Karpas-422 (cell line): ENCODE measurements around the gene CFAP57. TPM values are rescaled to one million over a fixed set of nuclear protein-coding genes. Genes with fewer than 3 reads are reported as not detected.

Experiments
- DNase-seq: peaks from one replicate; pipeline ENCODE4 v3.0.0-alpha.2; 2015
- H2AFZ ChIP-seq: fragments of 200-600 bp; sonication (generic); 2 replicates; pipeline ENCODE4 v1.6.1; 2014; ENCODE audit warnings: antibody characterized with exemption, low read length, mixed read lengths
- H3K27ac ChIP-seq: fragments of 200-600 bp; sonication (generic); 2 replicates; pipeline ENCODE4 v1.5.1; 2014; ENCODE audit warnings: mild to moderate bottlenecking, low read length, moderate library complexity
- H3K27me3 ChIP-seq: fragments of 200-600 bp; sonication (generic); 2 replicates; pipeline ENCODE4 v1.6.1; 2014; ENCODE audit warnings: low read length, mixed read lengths
- H3K36me3 ChIP-seq: fragments of 200-600 bp; sonication (generic); 2 replicates; pipeline ENCODE4 v1.6.1; 2014; ENCODE audit warnings: low read length, mixed read lengths; ENCODE audit not compliant: insufficient read depth
- H3K4me1 ChIP-seq: fragments of 200-600 bp; sonication (generic); 2 replicates; pipeline ENCODE4 v1.6.1; 2014; ENCODE audit warnings: mild to moderate bottlenecking, low read length, mixed read lengths
- H3K4me2 ChIP-seq: fragments of 200-600 bp; sonication (generic); 2 replicates; pipeline ENCODE4 v1.6.1; 2014; ENCODE audit warnings: low read length, low read depth, mild to moderate bottlenecking; ENCODE audit not compliant: poor library complexity, severe bottlenecking
- H3K4me3 ChIP-seq: fragments of 200-600 bp; sonication (generic); 2 replicates; pipeline ENCODE4 v1.5.1; 2014; ENCODE audit warnings: mild to moderate bottlenecking, antibody characterized with exemption, low read length, mixed read lengths
- H3K79me2 ChIP-seq: fragments of 200-600 bp; sonication (generic); 2 replicates; pipeline ENCODE4 v1.6.1; 2014; ENCODE audit warnings: mild to moderate bottlenecking, low read length, mixed read lengths
- H3K9ac ChIP-seq: fragments of 200-600 bp; sonication (generic); 2 replicates; pipeline ENCODE4 v1.6.0; 2014; ENCODE audit warnings: low read length
- H3K9me2 ChIP-seq: fragments of 200-600 bp; sonication (generic), shearing (Covaris generic); replicated peaks from 2 replicates; pipeline ENCODE4 v1.6.0; 2014; ENCODE audit warnings: mild to moderate bottlenecking, low read length, moderate library complexity; ENCODE audit not compliant: insufficient read depth
- H3K9me3 ChIP-seq: fragments of 300-700, 200-600 bp; sonication (generic); 2 replicates; pipeline ENCODE4 v1.6.1; 2014; ENCODE audit warnings: low read length, mixed read lengths
- H4K20me1 ChIP-seq: fragments of 200-600 bp; sonication (generic); 2 replicates; pipeline ENCODE4 v1.6.1; 2014; ENCODE audit warnings: mild to moderate bottlenecking, antibody characterized with exemption, low read length, low read depth; ENCODE audit not compliant: insufficient read depth
- total RNA-seq: library from RNA; depleted of rRNA; stranded (reverse); fragments of >200 nt; shearing (Covaris generic); gene quantifications from 2 replicates; pipeline ENCODE4 v1.2.3, GENCODE V29; 2014; ENCODE audit warnings: low replicate concordance

Gene CFAP57
- total RNA-seq, 1 experiment from 2014 or later, result not detected

DNA sequence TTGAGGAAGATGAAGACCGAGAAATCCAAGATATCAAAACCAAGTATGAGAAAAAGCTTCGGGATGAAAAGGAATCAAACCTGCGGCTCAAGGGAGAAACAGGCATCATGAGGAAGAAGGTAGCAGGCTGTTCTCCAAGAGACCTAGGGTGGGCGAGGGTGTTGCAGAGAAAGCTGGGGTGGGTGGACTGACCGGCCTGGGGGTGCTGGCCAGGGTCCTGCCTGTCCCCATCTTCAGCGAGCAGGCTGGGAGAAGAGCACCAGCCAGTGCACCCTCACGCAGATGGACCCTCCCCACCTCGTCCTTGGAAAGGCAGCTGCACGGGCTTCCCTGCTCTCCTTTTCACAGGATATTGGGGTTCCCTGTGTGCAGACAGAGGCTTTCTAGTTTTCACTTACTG is 50.7 kb downstream of the CFAP57 start:
- Histone ChIP-seq H3K4me1 (peaks cover 4% of the 10 kb centered on the region; the same call in 1 of the 2 replicates), H3K27ac (no peak overlapping the region), H3K27me3 (no peaks in the 10 kb centered on the region), H3K36me3 (no peaks in the 10 kb centered on the region), H3K9ac (no peak overlapping the region), H3K79me2 (no peaks in the 10 kb centered on the region), H4K20me1 (no peaks in the 10 kb centered on the region), H3K9me3 (no peaks in the 10 kb centered on the region), H3K4me2 (no peak overlapping the region), H3K4me3 (no peak overlapping the region), H3K9me2 (no peaks in the 10 kb centered on the region), H2AFZ (no peak overlapping the region)
- no peak for DNase-seq

DNA sequence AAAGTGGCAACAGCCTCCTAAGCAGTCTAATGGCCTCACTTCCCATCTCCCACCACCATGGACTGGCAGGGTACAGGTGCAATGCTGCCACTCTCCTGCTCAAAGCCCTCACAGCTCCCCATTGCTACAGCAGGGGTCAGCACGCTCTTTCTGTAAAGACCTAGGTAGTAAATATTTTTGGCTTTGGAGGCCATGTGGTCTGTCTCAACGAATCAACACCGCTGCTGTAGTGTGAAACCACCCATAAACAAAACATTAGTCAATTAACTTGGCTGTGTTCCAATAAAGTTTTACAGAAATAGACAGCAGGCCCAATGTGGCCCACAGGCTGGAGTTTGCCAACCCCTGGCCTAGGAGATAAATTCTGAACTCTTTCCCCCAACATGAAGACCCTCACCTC is 53.0 kb downstream of the CFAP57 start:
- H2AFZ ChIP-seq, result no peak overlapping the region
- no peak for DNase-seq
- no peaks in the 10 kb centered on the region for H3K9me2 ChIP-seq
- no peak overlapping the region for H3K9ac ChIP-seq
- no peaks in the 10 kb centered on the region for H3K27me3 ChIP-seq
- no peaks in the 10 kb centered on the region for H3K36me3 ChIP-seq
- H3K4me3 ChIP-seq, result no peak overlapping the region
- H3K4me2 ChIP-seq, result no peak overlapping the region
- no peaks in the 10 kb centered on the region for H3K79me2 ChIP-seq
- no peaks in the 10 kb centered on the region for H4K20me1 ChIP-seq
- H3K4me1 ChIP-seq, result peaks cover 4% of the 10 kb centered on the region; the same call in 1 of the 2 replicates
- H3K9me3 ChIP-seq, result no peaks in the 10 kb centered on the region
- H3K27ac ChIP-seq, result no peak overlapping the region

DNA sequence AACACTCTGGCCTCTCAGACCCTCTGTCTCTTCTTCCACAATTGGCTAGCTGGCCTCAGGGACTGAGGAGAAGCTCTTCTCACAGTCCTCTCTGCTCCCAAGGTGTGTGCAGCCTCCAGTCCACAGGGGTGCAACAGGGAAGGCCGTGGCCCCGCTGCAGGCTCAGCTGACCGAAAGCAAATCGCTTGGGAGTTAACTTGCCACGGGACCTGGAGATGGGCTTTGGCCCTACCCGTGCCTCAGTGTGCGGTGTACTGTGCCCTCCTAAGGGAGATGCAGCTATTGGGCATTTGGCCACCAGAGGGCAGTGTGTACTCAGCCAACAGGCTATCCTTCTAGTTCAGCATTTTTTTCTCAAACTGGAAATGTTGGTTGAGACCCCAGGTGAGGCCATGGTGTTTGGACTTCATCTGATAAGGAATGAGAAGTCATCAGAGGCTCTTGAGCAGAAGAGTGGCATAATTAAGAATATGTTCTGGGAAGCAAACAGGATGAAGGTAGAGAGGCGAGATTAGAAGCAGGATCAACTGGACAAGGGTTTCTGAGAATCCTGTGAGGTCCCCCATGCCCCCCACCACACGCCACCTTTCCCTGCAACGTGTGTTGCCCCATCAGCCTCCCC is 55.1 kb downstream of the CFAP57 start:
- Histone ChIP-seq H3K27me3 (no peaks in the 10 kb centered on the region), H3K36me3 (no peaks in the 10 kb centered on the region), H4K20me1 (no peaks in the 10 kb centered on the region), H3K4me1 (no peaks in the 10 kb centered on the region), H3K9me3 (no peaks in the 10 kb centered on the region), H3K9me2 (no peaks in the 10 kb centered on the region), H3K79me2 (no peaks in the 10 kb centered on the region), H3K9ac (no peak overlapping the region), H3K4me3 (no peak overlapping the region), H3K4me2 (no peak overlapping the region), H2AFZ (no peak overlapping the region), H3K27ac (no peak overlapping the region)
- peak; percentile 93 for DNase-seq

DNA sequence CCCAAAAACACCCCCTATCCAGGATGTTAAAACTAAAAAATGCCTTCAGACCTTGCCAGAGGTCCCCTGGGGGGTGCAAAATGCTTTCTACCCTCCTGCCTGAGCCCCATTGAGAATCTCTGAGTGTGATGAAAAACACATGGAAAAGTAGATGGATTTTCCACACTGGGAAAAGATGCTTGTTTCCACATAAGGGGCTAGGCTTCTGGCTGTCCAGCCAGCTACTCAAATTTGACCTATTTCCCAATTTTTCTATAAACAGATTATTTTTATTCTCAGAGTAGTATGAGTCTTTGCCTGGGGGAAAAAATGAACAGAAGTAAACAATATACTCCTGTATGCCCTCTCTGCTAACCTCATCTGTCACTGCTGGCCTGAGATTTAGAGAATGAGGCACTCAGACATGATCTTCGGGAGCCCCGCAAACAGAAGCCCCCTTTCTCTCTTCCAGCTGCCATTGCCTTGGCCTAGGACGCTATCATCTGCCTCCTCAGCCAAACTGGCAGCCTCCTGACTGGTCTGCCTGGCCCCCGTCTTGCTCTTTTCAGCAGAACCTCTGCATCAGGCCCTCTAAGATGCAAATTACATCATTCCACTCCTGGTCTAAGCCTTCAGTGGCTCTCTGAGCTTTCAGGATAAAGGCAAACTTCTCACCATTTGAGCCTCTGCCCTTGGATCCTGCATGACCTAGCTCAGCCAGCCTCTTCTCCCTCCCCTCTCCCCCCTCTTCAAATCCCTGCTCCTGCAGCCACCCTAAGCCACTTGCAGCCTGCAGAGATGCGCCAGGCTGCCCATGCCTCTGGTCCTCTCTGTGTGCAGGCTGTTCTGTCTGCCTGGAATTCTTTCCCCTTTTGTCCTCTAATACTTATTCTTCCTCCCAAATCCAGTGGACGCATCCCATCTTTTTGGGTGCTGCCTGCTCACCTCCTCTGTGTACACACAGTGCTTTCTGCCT is 58.0 kb downstream of the CFAP57 start:
- H3K9me2 ChIP-seq, result no peaks in the 10 kb centered on the region
- no peak overlapping the region for H3K9ac ChIP-seq
- no peaks in the 10 kb centered on the region for H3K79me2 ChIP-seq
- H3K4me3 ChIP-seq, result no peak overlapping the region
- H3K4me1 ChIP-seq, result no peaks in the 10 kb centered on the region
- H3K4me2 ChIP-seq, result no peak overlapping the region
- no peak for DNase-seq
- H3K9me3 ChIP-seq, result no peaks in the 10 kb centered on the region
- H3K36me3 ChIP-seq, result no peaks in the 10 kb centered on the region
- H3K27ac ChIP-seq, result no peak overlapping the region
- no peaks in the 10 kb centered on the region for H3K27me3 ChIP-seq
- H2AFZ ChIP-seq, result no peak overlapping the region
- H4K20me1 ChIP-seq, result no peaks in the 10 kb centered on the region

DNA sequence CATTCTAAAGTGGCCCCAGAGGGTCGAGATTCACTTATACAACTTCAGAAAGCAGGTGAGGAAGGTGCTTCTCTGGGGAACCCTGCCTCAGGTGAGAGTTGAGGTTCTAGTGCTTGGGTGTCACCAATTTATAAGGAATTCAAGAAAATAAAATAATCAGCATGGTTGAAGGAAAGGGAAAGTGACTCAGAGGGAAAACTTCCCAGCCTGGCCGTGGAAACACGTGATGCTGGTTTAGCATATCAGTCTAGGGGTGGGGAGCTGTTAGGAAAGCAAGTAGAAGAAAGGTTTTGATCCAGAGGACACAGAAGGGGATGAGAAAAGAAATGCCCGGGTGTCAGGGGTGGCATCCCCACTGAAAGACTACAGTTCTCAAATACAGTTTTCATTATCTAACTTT is 59.9 kb downstream of the CFAP57 start:
- H4K20me1 ChIP-seq, result no peaks in the 10 kb centered on the region
- no peak overlapping the region for H3K4me2 ChIP-seq
- H2AFZ ChIP-seq, result no peak overlapping the region
- no peaks in the 10 kb centered on the region for H3K9me3 ChIP-seq
- no peak overlapping the region for H3K4me3 ChIP-seq
- H3K9ac ChIP-seq, result no peak overlapping the region
- H3K79me2 ChIP-seq, result no peaks in the 10 kb centered on the region
- no peak for DNase-seq
- H3K36me3 ChIP-seq, result no peaks in the 10 kb centered on the region
- no peaks in the 10 kb centered on the region for H3K4me1 ChIP-seq
- no peaks in the 10 kb centered on the region for H3K9me2 ChIP-seq
- H3K27me3 ChIP-seq, result no peaks in the 10 kb centered on the region
- H3K27ac ChIP-seq, result no peak overlapping the region

DNA sequence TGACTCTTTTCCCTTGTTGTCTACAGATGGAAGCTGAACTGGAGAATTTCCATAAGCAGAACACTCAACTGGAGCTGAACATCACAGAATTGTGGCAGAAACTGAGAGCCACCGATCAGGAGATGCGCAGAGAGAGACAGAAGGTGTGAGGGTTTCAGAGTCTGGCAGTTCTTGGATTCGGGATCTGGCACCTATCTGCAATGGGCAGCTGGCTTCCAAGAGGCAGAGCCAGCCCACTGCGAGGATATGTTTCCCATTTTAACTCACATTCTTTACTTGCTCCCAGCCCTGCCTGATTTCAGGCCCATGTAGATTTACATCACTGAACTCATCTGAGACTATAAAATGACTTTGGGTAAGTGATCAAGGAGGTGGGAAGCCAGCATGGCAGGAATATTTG is 60.4 kb downstream of the CFAP57 start:
- no peak overlapping the region for H3K4me2 ChIP-seq

DNA sequence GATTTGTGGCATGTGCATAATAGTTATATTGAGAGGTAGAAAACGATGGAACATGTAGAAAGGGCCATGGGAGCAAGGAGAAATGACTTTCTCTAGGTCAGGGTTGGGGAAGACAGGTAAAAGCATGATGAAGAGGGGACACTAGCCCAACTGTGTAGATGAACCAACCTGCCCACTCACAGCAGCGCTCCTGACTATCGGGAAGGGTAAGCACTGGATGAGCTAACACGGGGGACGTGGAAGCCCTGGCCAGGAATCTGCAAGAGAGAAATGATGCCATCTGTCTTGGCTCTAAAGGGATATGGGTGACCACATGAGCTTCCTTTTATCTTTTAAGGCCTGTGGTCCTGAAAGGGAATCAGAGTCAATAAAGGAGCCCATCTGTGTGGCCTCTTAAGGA is 61.5 kb downstream of the CFAP57 start:
- no peak overlapping the region for H3K27ac ChIP-seq
- H4K20me1 ChIP-seq, result no peaks in the 10 kb centered on the region
- H3K4me3 ChIP-seq, result no peak overlapping the region
- no peaks in the 10 kb centered on the region for H3K79me2 ChIP-seq
- H3K9me3 ChIP-seq, result no peaks in the 10 kb centered on the region
- peaks cover 5% of the 10 kb centered on the region for H3K4me1 ChIP-seq
- H2AFZ ChIP-seq, result no peak overlapping the region
- no peaks in the 10 kb centered on the region for H3K36me3 ChIP-seq
- no peaks in the 10 kb centered on the region for H3K27me3 ChIP-seq
- no peak for DNase-seq
- no peak overlapping the region for H3K9ac ChIP-seq
- H3K9me2 ChIP-seq, result no peaks in the 10 kb centered on the region
- no peak overlapping the region for H3K4me2 ChIP-seq

More for the DNA sequence above, 60.4 kb downstream of the CFAP57 start:
- no peaks in the 10 kb centered on the region for H3K79me2 ChIP-seq
- H4K20me1 ChIP-seq, result no peaks in the 10 kb centered on the region
- no peak overlapping the region for H3K4me3 ChIP-seq
- DNase-seq, result no peak
- H2AFZ ChIP-seq, result no peak overlapping the region
- no peak overlapping the region for H3K9ac ChIP-seq
- no peaks in the 10 kb centered on the region for H3K36me3 ChIP-seq
- H3K4me1 ChIP-seq, result no peaks in the 10 kb centered on the region
- no peaks in the 10 kb centered on the region for H3K27me3 ChIP-seq
- H3K9me3 ChIP-seq, result no peaks in the 10 kb centered on the region
- H3K27ac ChIP-seq, result no peak overlapping the region
- no peaks in the 10 kb centered on the region for H3K9me2 ChIP-seq

DNA sequence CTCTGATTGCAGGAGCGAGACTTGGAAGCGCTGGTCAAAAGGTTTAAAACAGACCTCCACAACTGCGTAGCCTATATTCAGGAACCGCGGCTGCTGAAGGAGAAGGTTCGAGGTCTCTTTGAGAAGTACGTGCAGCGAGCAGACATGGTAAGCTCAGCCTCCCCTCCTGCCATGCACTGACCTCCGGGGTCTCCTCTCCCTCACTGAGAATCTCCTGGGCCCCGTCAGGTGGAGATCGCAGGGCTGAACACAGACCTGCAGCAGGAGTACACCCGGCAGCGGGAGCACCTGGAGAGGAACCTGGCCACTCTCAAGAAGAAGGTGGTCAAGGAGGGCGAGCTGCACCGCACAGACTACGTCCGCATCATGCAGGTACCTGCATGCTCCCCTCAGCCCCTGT is 62.1 kb downstream of the CFAP57 start:
- H3K79me2 ChIP-seq, result no peaks in the 10 kb centered on the region
- H3K4me1 ChIP-seq, result peaks cover 11% of the 10 kb centered on the region
- no peak overlapping the region for H2AFZ ChIP-seq
- no peak overlapping the region for H3K27ac ChIP-seq
- H3K4me3 ChIP-seq, result no peak overlapping the region
- no peak overlapping the region for H3K9ac ChIP-seq
- DNase-seq, result no peak
- H3K9me3 ChIP-seq, result no peaks in the 10 kb centered on the region
- no peaks in the 10 kb centered on the region for H4K20me1 ChIP-seq
- no peaks in the 10 kb centered on the region for H3K9me2 ChIP-seq
- no peaks in the 10 kb centered on the region for H3K27me3 ChIP-seq
- no peaks in the 10 kb centered on the region for H3K36me3 ChIP-seq
- no peak overlapping the region for H3K4me2 ChIP-seq
